GM20000 (cell line): Measurements from ENCODE around the gene TARDBP.

ENCODE experiments used
- DNase-seq: peaks from one replicate; pipeline ENCODE4 v3.0.0; 2012; ENCODE audit warnings: low spot score
- TF ChIP-seq, protein P1 (sequence below): IDR thresholded peaks from 2 replicates; pipeline ENCODE4 v1.5.1; 2012; ENCODE audit warnings: mild to moderate bottlenecking, control low read depth; ENCODE audit errors: extremely low read depth, missing control alignments

Gene TARDBP

DNA sequence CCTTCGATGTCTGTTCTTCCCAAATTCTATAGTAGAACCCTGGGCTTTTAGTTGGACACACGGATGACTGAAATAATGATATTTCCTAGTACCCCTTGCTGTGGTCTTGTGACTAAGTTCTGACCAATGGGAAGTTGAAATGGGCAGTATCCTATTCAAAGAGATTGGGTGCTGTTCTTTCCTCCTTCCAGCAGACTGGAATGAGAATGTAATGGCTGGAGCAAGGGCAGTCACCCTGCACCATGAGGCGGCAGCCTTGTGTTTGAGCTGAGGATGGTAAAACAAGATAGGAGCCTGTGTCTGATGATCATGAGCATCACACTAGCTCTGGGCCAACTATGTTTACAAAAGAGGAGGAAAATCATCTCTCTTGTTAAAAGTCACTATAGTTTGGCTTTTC, 52.5 kb downstream of the TARDBP start:
- TF ChIP-seq, protein P1, sequence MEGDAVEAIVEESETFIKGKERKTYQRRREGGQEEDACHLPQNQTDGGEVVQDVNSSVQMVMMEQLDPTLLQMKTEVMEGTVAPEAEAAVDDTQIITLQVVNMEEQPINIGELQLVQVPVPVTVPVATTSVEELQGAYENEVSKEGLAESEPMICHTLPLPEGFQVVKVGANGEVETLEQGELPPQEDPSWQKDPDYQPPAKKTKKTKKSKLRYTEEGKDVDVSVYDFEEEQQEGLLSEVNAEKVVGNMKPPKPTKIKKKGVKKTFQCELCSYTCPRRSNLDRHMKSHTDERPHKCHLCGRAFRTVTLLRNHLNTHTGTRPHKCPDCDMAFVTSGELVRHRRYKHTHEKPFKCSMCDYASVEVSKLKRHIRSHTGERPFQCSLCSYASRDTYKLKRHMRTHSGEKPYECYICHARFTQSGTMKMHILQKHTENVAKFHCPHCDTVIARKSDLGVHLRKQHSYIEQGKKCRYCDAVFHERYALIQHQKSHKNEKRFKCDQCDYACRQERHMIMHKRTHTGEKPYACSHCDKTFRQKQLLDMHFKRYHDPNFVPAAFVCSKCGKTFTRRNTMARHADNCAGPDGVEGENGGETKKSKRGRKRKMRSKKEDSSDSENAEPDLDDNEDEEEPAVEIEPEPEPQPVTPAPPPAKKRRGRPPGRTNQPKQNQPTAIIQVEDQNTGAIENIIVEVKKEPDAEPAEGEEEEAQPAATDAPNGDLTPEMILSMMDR, result no peak
- DNase-seq, result no peak

DNA sequence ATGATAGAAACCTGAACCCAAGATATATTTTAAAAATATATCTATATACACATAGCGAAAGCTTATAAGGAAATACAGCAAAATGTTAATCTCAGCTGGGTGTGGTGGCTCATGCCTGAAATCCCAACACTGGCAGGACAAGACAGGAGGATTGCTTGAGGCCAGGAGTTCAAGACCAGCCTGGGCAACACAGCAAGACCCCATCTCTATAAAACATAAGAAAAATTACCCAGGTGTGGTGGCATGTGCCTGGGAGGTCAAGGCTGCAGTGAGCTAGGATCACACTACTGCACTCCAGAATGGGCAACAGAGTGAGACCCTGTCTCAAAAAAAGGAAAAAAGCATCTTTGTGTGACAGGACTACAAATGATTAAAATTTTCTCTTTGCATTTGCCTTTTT, 53.3 kb downstream of the TARDBP start:
- TF ChIP-seq, protein P1, result no peak
- no peak for DNase-seq

DNA sequence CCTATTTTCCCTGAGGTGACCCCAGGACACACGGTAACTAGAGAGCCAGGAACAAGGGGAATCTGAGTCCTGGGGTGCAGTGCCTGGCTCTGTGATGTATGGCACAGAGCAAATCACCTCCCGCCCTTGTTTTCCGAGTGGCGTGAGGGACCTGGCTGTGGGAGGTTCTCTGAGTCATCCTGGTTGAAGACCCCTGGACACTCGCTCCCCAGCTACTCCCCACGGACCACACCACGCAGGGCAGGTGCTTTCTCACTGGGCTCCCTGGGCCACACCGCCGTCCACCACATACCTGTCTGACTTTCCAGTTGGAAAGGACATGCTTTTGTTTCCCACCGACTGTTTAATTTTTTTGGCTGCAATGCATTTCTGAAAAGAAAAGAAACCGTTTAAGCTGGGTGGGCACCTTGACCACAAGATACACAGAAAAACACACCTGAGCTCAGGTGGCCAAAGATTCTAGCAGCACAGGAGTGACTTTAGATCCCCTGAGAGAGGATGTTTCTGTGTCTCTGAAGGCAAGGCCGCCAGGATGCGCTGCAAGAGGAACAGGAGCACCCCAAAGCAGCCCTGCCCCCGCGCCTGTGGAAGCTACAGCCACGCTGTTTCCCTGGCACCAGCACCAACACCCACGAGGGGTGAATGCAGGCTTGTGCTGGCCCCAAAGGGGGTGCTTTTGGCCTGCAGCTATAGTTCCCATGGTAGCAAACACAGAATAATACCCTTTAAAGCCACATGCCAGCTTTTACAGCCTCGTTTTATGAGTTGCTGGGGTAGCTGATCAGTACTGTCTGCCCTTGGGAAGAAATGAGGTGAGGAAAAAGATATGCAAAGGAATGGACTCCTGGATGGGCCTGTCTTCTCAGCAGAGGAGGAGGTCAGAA, 55.5 kb downstream of the TARDBP start:
- TF ChIP-seq, protein P1, result no peak
- no peak for DNase-seq

DNA sequence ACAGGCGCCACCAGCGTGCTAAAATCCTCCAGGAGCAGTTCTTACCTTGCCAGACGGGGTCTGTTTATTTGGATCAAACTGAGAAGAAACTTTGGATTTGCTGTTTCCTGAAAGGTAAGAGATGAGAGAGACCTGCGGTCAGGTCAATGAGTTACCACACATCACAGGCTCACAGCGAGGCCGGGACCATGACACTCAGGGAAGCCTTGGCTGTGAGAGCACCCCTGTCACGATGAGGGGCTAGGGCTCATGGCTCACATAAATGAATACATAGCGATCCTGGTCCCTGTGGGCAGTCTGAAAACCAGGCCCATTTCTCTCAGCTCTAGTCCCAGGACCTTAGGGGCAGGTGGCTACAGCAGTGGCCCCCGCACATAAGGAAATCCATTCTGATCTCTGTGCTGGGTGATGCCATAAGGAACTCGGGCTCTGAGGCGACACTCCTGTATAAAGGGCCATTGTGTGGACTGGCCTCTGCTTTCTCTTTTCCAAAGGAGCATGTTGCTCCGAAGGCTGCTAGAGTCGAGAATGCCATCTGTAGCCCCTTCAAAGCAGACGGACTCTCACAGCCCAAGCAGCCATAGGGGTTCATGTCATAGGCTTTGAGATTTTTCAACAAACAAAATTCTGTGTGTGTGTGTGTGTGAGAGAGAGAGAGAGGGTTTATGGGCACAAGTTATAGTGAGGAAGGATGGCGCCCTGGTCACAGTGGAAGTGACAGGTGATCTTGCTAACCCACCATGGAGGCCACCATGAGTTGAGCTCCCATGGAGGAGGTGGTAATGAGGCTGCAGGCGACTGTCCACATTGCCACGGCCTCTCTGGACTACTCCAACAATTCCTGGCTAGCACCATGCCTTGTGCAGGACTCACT, 56.4 kb downstream of the TARDBP start:
- TF ChIP-seq, protein P1, result no peak
- no peak for DNase-seq

DNA sequence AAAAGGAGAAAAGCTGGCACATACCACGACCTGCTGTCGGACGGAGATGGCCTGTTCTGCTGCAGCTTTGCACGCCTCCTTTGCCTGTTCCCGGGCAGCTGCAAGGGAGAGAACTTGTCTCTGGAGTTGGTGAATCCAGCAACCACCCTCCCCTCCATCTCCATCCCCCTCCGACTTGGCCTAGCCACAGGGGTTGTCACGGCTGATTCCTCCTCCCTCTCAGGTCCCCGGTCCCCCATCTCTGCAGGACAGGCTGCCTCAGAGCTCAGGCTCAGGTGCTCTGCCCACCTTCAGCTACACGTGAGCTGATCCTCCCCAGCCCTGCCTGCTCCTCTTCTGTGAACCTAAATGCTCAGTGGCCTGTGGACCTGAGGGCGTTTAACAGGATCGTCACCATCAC, 58.4 kb downstream of the TARDBP start:
- DNase-seq, result no peak
- TF ChIP-seq, protein P1, result no peak

DNA sequence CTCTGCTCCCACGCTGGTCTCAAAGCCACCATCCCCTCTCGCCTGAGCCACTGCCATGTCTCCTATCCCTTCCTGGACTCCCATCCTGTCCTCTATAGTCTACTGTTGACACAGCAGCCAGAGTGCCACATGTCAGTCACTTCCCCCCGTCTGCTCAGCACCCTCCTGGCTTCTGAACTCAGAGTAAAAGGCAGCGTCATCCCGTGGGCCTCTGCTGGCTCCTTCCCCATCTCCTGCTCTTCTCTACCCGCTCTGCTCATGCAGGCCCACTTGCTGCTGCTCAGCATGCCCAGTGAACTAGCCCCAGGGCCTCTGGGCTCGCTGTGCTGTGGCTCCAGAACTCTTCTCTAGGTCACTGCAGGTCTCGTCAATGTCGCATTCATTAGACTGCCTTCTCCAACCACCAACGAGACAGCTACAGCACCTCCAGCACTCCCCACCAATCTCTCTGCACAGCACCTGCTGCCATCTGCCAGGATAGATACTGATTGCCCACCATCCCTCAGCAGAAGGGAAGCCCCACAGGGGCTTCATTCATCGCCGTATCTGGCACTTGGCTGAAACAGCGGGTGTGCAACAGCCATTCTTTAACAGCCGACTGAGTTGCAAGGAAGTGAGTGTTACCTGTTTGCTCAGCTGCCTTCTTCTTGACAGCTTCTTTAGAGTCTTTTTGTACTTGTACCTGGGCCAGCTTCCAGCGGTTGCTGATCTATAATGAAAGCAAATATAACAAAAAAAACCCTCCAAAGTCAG, 59.2 kb downstream of the TARDBP start:
- TF ChIP-seq, protein P1, result no peak
- DNase-seq, result no peak
